ENCODE measurements around the gene RHCE.

DNA sequence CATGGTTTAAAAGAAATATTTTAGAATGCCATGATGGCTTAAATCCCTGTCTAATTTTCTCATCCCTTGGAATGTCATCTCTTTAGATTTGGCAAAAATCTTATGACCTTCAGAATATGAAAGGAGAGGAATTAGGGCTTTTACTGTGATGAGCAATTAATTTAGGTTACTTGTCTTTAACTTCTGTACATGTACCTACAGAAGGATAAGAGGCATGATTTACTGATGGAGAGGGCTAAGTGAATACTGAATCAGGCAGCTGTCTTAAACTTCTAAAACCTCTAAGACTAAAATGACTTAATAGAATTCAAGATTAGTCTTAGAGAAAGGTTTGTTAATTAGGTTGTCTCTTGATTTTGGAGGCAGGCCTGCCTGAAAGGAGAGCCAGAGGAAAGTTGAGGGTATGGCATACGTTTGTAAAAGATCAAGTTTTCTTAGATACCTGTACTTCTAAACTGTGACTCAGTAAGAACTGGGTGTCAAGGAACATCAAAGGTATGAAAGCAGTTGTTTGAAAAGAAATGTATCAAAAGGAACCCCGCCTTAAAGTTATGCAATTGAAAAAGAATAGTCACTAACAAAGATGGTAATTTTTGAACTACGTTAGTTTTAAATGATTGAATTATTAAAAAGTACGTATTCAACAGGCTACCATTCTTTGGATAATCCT lies 22.5 kb upstream of the RHCE start:
- TF ChIP-seq, protein P1, sequence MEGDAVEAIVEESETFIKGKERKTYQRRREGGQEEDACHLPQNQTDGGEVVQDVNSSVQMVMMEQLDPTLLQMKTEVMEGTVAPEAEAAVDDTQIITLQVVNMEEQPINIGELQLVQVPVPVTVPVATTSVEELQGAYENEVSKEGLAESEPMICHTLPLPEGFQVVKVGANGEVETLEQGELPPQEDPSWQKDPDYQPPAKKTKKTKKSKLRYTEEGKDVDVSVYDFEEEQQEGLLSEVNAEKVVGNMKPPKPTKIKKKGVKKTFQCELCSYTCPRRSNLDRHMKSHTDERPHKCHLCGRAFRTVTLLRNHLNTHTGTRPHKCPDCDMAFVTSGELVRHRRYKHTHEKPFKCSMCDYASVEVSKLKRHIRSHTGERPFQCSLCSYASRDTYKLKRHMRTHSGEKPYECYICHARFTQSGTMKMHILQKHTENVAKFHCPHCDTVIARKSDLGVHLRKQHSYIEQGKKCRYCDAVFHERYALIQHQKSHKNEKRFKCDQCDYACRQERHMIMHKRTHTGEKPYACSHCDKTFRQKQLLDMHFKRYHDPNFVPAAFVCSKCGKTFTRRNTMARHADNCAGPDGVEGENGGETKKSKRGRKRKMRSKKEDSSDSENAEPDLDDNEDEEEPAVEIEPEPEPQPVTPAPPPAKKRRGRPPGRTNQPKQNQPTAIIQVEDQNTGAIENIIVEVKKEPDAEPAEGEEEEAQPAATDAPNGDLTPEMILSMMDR (IDR thresholded peaks at IDR 0.05; ENCODE audit: low read depth, low read length) = no peak
- no peak for TF ChIP-seq POLR2A (IDR thresholded peaks at IDR 0.05; ENCODE audit: extremely low read depth, insufficient read length)
- TF ChIP-seq, protein P2, sequence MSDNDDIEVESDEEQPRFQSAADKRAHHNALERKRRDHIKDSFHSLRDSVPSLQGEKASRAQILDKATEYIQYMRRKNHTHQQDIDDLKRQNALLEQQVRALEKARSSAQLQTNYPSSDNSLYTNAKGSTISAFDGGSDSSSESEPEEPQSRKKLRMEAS (IDR thresholded peaks at IDR 0.05; ENCODE audit: low read depth, low read length) = no peak
- TF ChIP-seq MYC (IDR thresholded peaks at IDR 0.05; ENCODE audit: low read depth, low read length) = no peak

Data from NB4 (cell line).